GM12878 (cell line): Measurements from ENCODE around the gene KAZN.

Experiments
- EZH2 ChIP-seq: IDR thresholded peaks from 2 replicates; pipeline ENCODE4 v1.6.1; 2012; ENCODE audit warnings: low read depth, mild to moderate bottlenecking, control low read depth, inconsistent platforms, low read length, borderline replicate concordance; ENCODE audit not compliant: control insufficient read depth
- POU2F2 ChIP-seq: IDR thresholded peaks from 3 replicates; pipeline ENCODE4 v1.6.1; 2011; ENCODE audit warnings: low read depth, mild to moderate bottlenecking, low read length, borderline replicate concordance

- TF ChIP-seq POU2F2 = no peak
- no peak for TF ChIP-seq EZH2
Measured at GRCh38 chr1:14808768-14809167, 210.3 kb downstream of the KAZN start.
